GM23338 (cell line): ENCODE data around the gene SMIM26. TPM values are rescaled to one million over a fixed set of nuclear protein-coding genes. Genes with fewer than 3 reads are reported as not detected.

ENCODE experiments used
- ATAC-seq: fragments of 200-7000 bp; cut with Tn5 transposase; 3 replicates; pipeline ENCODE4 v1.9.1; 2020
- DNase-seq: peaks from one replicate; pipeline ENCODE4 v3.0.0-alpha.2; 2015; ENCODE audit warnings: low spot score
- H2AFZ ChIP-seq: fragments of 200-600 bp; sonication (generic); 2 replicates; pipeline ENCODE4 v1.8.0; 2016; ENCODE audit warnings: antibody characterized with exemption, mild to moderate bottlenecking, moderate library complexity
- H3F3A ChIP-seq: fragments of 200-600 bp; sonication (generic); replicated peaks from 2 replicates; pipeline ENCODE4 v1.8.0; 2017; ENCODE audit warnings: antibody characterized with exemption, mixed run types, low read depth
- H3K27ac ChIP-seq: fragments of 200-600 bp; sonication (generic); 2 replicates; pipeline ENCODE4 v1.6.1; 2016; ENCODE audit warnings: low read depth
- H3K27me3 ChIP-seq: fragments of 200-600 bp; sonication (generic); 2 replicates; pipeline ENCODE4 v1.8.0; 2016; ENCODE audit warnings: mild to moderate bottlenecking, mixed run types, moderate library complexity; ENCODE audit not compliant: insufficient read depth
- H3K36me3 ChIP-seq: fragments of 200-600 bp; sonication (generic); 2 replicates; pipeline ENCODE4 v1.8.0; 2016; ENCODE audit warnings: mild to moderate bottlenecking; ENCODE audit not compliant: insufficient read depth
- H3K4me1 ChIP-seq: fragments of 200-600 bp; sonication (generic); 2 replicates; pipeline ENCODE4 v1.8.0; 2016; ENCODE audit warnings: mild to moderate bottlenecking, moderate library complexity; ENCODE audit not compliant: insufficient read depth
- H3K4me2 ChIP-seq: fragments of 200-600 bp; sonication (generic); 2 replicates; pipeline ENCODE4 v1.7.1; 2017; ENCODE audit warnings: mixed run types
- H3K4me3 ChIP-seq: fragments of 200-600 bp; sonication (generic); 2 replicates; pipeline ENCODE4 v1.6.1; 2016; ENCODE audit warnings: mixed run types
- H3K79me2 ChIP-seq: fragments of 200-600 bp; sonication (generic); replicated peaks from 2 replicates; pipeline ENCODE4 v1.8.0; 2017; ENCODE audit warnings: mild to moderate bottlenecking; ENCODE audit not compliant: insufficient read depth
- H3K9me2 ChIP-seq: fragments of 200-600 bp; sonication (generic); 2 replicates; pipeline ENCODE4 v1.8.0; 2017; ENCODE audit not compliant: insufficient read depth
- H4K20me1 ChIP-seq: fragments of 200-600 bp; sonication (generic); replicated peaks from 2 replicates; pipeline ENCODE4 v1.8.0; 2017; ENCODE audit warnings: mild to moderate bottlenecking; ENCODE audit not compliant: insufficient read depth
- H3K27ac Mint-ChIP-seq: 2 replicates; pipeline ENCODE4 v1.8.0; 2020; ENCODE audit warnings: inconsistent platforms, mild to moderate bottlenecking, moderate library complexity, mixed read lengths
- H3K27me3 Mint-ChIP-seq: 3 replicates; pipeline ENCODE4 v1.8.0; 2022; ENCODE audit warnings: low read depth, mild to moderate bottlenecking, moderate library complexity, mixed read lengths, inconsistent platforms; ENCODE audit not compliant: insufficient read depth, poor library complexity
- H3K36me3 Mint-ChIP-seq: 3 replicates; pipeline ENCODE4 v1.8.0; 2021; ENCODE audit warnings: low read depth, mild to moderate bottlenecking, inconsistent platforms, moderate library complexity, mixed read lengths
- H3K4me1 Mint-ChIP-seq: 3 replicates; pipeline ENCODE4 v1.8.0; 2020; ENCODE audit warnings: mild to moderate bottlenecking, inconsistent platforms, mixed read lengths
- H3K4me3 Mint-ChIP-seq: 3 replicates; pipeline ENCODE4 v1.8.0; 2021; ENCODE audit warnings: moderate library complexity, mild to moderate bottlenecking, inconsistent platforms, mixed read lengths
- H3K9me3 Mint-ChIP-seq: 3 replicates; pipeline ENCODE4 v1.8.0; 2020; ENCODE audit warnings: moderate library complexity, mild to moderate bottlenecking, inconsistent platforms, mixed read lengths
- CREB1 ChIP-seq: fragments of 250-450 bp; sonication (Bioruptor Pico); IDR thresholded peaks from 2 replicates; pipeline ENCODE4 v1.5.0; 2020; ENCODE audit warnings: low read depth, mild to moderate bottlenecking, moderate library complexity
- ETS1 ChIP-seq: IDR thresholded peaks from 2 replicates; pipeline ENCODE4 v1.6.1; 2016; ENCODE audit warnings: antibody characterized with exemption
- EZH2 ChIP-seq: fragments of 200-600 bp; sonication (generic); IDR thresholded peaks from one replicate; pipeline ENCODE4 v1.8.0; 2017; ENCODE audit warnings: antibody characterized with exemption, mild to moderate bottlenecking, low read depth; ENCODE audit not compliant: unreplicated experiment
- EZH2phosphoT487 ChIP-seq: fragments of 200-600 bp; sonication (generic); IDR thresholded peaks from one replicate; pipeline ENCODE4 v1.8.1; 2018; ENCODE audit warnings: antibody characterized with exemption; ENCODE audit not compliant: unreplicated experiment
- JUNB ChIP-seq: IDR thresholded peaks from one replicate; pipeline ENCODE4 v1.6.1; 2016; ENCODE audit warnings: antibody characterized with exemption; ENCODE audit not compliant: unreplicated experiment
- NANOG ChIP-seq: IDR thresholded peaks from 2 replicates; pipeline ENCODE4 v1.6.1; 2016; ENCODE audit warnings: antibody characterized with exemption, borderline replicate concordance
- POLR2AphosphoS5 ChIP-seq: IDR thresholded peaks from 2 replicates; pipeline ENCODE4 v1.6.1; 2016; ENCODE audit warnings: antibody characterized with exemption, low read depth
- REST ChIP-seq: IDR thresholded peaks from one replicate; pipeline ENCODE4 v1.6.1; 2018; ENCODE audit warnings: antibody characterized with exemption; ENCODE audit not compliant: unreplicated experiment
- STAT1 ChIP-seq: IDR thresholded peaks from one replicate; pipeline ENCODE4 v1.6.1; 2016; ENCODE audit warnings: antibody characterized with exemption; ENCODE audit not compliant: unreplicated experiment
- ZNF114 ChIP-seq: fragments of 250-450 bp; sonication (Bioruptor Pico); IDR thresholded peaks from 2 replicates; pipeline ENCODE4 v1.5.0; 2020; ENCODE audit warnings: mild to moderate bottlenecking, moderate library complexity
- ZNF331 ChIP-seq: fragments of 250-450 bp; sonication (Bioruptor Pico); IDR thresholded peaks from 2 replicates; pipeline ENCODE4 v1.5.0; 2020; ENCODE audit warnings: low read depth, mild to moderate bottlenecking, moderate library complexity
- polyA plus RNA-seq: library from polyadenylated mRNA; unstranded; fragments of >200 nt; fragmentation: Nextera tagmentation; extraction: Ambion mirVana; gene quantifications from 2 replicates; pipeline ENCODE4 v1.2.1, GENCODE V29; 2016
- total RNA-seq: library from RNA; depleted of rRNA; stranded (reverse); fragments of >200 nt; shearing (Covaris generic); gene quantifications from 2 replicates; pipeline ENCODE4 v1.2.3, GENCODE V29; 2014
- TF ChIP-seq, protein P1 (sequence below), 2 experiments: fragments of 200-600 bp in 1 of 2; sonication (generic) in 1 of 2; conservative IDR thresholded peaks; 2 replicates each; pipeline versions ENCODE4 v1.5.1 to v1.6.1; 2016 to 2017; ENCODE audit warnings: antibody characterized with exemption in 2 of 2, low read depth in 2 of 2, mild to moderate bottlenecking in 2 of 2, moderate library complexity in 1 of 2

SMIM26 gene
- total and polyA plus RNA-seq, 2 experiments from 2014 or later, result 94.3 to 308 TPM

DNA sequence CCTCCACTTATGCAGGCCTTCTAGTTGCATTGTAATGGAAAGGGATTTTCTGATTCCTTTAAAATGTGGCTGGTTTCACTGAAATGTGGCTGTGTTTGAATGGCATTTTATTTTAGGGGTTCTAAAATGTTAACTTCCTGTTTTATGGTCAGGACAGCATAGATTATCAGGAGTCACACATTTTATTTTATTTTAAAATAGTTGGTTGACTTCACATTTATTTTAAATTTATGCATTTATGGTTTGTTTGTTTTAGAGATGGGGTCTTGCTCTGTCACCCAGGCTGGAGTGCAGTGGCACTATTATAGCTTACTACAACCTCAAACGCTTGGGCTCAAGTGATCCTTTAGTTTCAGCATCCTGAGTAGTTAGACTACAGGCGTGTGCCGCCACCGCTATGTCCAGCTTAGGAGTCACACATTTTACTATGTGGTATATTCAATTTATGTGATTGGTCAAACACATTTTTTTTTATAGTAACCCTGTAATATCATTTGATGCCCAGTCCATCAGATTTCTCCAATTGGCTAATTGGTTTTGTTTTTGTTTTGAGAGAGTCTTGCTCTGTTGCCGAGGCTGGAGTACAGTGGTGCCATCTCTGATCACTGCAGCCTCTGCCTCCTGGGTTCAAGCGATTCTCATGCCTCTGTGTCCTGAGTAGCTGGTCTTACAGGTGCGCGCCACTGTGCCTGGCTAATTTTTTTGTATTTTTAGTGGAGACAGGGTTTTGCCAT, 22.9 kb downstream of the SMIM26 start:
- ATAC-seq (no peak), DNase-seq (no peak)
- Histone ChIP-seq H2AFZ (no peak overlapping the region), H3K36me3 (no peaks in the 10 kb centered on the region), H3K27ac (no peak overlapping the region; the same call in 1 of the 2 replicates), H3K4me2 (peak overlapping the region; percentile 91), H3K4me1 (peaks cover 41% of the 10 kb centered on the region), H3K4me3 (peak overlapping the region; percentile 85; the same call in 1 of the 2 replicates), H3K27me3 (no peaks in the 10 kb centered on the region), H3K9me2 (no peaks in the 10 kb centered on the region), H3K79me2 (peaks cover 36% of the 10 kb centered on the region), H3F3A (peaks cover 3% of the 10 kb centered on the region; the same call in 1 of the 2 replicates), H4K20me1 (no peaks in the 10 kb centered on the region)
- peak overlapping the region; percentile 87 for H3K4me3 Mint-ChIP-seq
- peaks cover 2% of the 10 kb centered on the region for H3K27me3 Mint-ChIP-seq
- peaks cover 4% of the 10 kb centered on the region; the same call in 2 of the 3 replicates for H3K36me3 Mint-ChIP-seq
- no peak for TF ChIP-seq JUNB
- no peak for TF ChIP-seq ZNF331
- no peak for TF ChIP-seq ETS1
- no peak for TF ChIP-seq STAT1
- no peak for TF ChIP-seq CREB1 (CRISPR knock-in tag)
- no peaks in the 10 kb centered on the region for H3K9me3 Mint-ChIP-seq
- H3K4me1 Mint-ChIP-seq, result peaks cover 39% of the 10 kb centered on the region
- H3K27ac Mint-ChIP-seq, result peak overlapping the region; percentile 65

DNA sequence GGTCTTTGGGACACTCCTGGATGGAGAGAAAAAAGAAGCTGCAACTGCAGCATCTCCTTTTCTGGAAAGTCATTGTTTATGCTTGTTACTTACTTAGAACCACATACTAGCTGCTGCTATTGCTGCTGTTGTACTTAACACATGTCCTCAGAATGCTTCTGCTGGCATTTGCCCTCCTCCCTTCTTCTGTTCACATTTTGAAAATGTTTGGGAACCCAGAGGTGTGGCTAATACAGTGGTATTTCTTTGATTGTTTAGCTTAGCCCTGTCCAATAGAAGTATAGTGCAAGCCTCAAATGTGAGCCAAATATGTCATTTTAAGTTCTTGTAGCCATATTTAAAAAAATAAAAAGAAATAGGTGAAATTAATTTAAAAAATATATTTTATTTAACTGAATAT, 29.0 kb downstream of the SMIM26 start:
- peaks cover 38% of the 10 kb centered on the region for H3K36me3 Mint-ChIP-seq
- no peaks in the 10 kb centered on the region for H3K9me2 ChIP-seq
- H4K20me1 ChIP-seq, result no peaks in the 10 kb centered on the region
- no peak overlapping the region for H3K4me3 Mint-ChIP-seq
- no peak for DNase-seq
- H3K79me2 ChIP-seq, result peaks cover 26% of the 10 kb centered on the region
- no peaks in the 10 kb centered on the region for H3F3A ChIP-seq
- no peak overlapping the region for H3K27ac Mint-ChIP-seq
- H3K36me3 ChIP-seq, result peaks cover 3% of the 10 kb centered on the region; the same call in 1 of the 2 replicates
- H3K4me2 ChIP-seq, result no peak overlapping the region
- peaks cover 3% of the 10 kb centered on the region for H3K27me3 Mint-ChIP-seq
- peaks cover 5% of the 10 kb centered on the region; the same call in 2 of the 3 replicates for H3K9me3 Mint-ChIP-seq
- no peak overlapping the region for H3K4me3 ChIP-seq
- H2AFZ ChIP-seq, result no peak overlapping the region
- peaks cover 6% of the 10 kb centered on the region; the same call in 2 of the 3 replicates for H3K4me1 Mint-ChIP-seq
- H3K27ac ChIP-seq, result no peak overlapping the region
- H3K27me3 ChIP-seq, result no peaks in the 10 kb centered on the region
- ATAC-seq, result no peak
- peaks cover 11% of the 10 kb centered on the region for H3K4me1 ChIP-seq
- no peak for TF ChIP-seq ZNF114 (CRISPR knock-in tag)
- TF ChIP-seq, protein P1, sequence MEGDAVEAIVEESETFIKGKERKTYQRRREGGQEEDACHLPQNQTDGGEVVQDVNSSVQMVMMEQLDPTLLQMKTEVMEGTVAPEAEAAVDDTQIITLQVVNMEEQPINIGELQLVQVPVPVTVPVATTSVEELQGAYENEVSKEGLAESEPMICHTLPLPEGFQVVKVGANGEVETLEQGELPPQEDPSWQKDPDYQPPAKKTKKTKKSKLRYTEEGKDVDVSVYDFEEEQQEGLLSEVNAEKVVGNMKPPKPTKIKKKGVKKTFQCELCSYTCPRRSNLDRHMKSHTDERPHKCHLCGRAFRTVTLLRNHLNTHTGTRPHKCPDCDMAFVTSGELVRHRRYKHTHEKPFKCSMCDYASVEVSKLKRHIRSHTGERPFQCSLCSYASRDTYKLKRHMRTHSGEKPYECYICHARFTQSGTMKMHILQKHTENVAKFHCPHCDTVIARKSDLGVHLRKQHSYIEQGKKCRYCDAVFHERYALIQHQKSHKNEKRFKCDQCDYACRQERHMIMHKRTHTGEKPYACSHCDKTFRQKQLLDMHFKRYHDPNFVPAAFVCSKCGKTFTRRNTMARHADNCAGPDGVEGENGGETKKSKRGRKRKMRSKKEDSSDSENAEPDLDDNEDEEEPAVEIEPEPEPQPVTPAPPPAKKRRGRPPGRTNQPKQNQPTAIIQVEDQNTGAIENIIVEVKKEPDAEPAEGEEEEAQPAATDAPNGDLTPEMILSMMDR (conservative IDR thresholded peaks at IDR 0.05; ENCODE audit: low read depth in 2 of 2), result no peak
- TF ChIP-seq JUNB, result no peak
- TF ChIP-seq EZH2, result no peak
- TF ChIP-seq CREB1 (CRISPR knock-in tag), result no peak
- TF ChIP-seq STAT1, result no peak
- TF ChIP-seq POLR2AphosphoS5, result no peak
- no peak for TF ChIP-seq EZH2phosphoT487
- no peak for TF ChIP-seq ETS1
- TF ChIP-seq REST, result no peak
- no peak for TF ChIP-seq NANOG
